GM12874 (cell line): ENCODE measurements around the gene CCDC106.

Source experiments
- CTCF ChIP-seq: IDR thresholded peaks from 2 replicates; pipeline ENCODE4 v1.5.1; 2011; ENCODE audit warnings: low read depth, mild to moderate bottlenecking, control low read depth, low read length, moderate library complexity; ENCODE audit not compliant: insufficient read depth

Gene CCDC106

GRCh38 chr19:55640577-55641425, 7.2 kb upstream of the CCDC106 start, which contains the start of gene ZNF580:
TSS of gene ZNF580 (plus strand) at chr19:55641002. CDS start at chr19:55642509, 1,507 bp downstream.
- no peak for TF ChIP-seq CTCF

DNA sequence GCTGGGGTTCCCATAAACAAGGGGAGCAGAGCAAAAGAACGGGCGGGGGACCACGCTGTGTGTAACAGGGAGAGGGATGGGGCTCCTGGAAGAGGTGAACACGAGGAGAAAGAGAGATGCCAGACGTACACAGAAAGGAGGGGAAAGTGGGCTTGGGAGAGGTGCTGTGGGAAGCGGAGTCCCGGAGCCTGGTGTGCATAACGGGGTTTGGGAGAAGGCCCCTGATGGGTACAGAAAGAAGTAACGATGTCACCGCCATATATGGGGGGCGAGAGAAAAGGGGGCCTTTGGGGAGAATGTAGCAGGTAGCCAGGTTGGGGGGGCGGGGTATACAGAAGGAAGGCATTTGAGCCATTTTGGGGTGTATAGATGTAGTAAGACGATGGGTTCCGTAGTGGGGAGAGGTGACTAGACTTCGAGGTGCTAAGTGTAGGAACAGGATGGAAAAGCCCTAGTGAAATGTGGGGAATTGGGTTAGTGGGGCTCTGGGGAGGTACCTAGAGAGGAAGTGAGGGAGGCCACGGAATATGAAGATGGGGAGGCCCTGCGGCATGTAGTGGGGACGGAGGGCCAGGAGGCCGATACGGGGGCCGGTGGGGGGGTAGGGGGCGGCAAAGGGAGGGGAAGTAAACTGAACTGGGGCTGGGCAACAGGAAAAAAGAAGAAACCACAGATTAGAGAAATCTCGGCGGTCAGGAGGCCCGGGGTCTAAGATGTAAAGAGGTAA, 6.4 kb upstream of the CCDC106 start:
- TF ChIP-seq CTCF, result no peak

- TF ChIP-seq CTCF, result no peak
Measured at GRCh38 chr19:55642153-55643002, 5.6 kb upstream of the CCDC106 start.

DNA sequence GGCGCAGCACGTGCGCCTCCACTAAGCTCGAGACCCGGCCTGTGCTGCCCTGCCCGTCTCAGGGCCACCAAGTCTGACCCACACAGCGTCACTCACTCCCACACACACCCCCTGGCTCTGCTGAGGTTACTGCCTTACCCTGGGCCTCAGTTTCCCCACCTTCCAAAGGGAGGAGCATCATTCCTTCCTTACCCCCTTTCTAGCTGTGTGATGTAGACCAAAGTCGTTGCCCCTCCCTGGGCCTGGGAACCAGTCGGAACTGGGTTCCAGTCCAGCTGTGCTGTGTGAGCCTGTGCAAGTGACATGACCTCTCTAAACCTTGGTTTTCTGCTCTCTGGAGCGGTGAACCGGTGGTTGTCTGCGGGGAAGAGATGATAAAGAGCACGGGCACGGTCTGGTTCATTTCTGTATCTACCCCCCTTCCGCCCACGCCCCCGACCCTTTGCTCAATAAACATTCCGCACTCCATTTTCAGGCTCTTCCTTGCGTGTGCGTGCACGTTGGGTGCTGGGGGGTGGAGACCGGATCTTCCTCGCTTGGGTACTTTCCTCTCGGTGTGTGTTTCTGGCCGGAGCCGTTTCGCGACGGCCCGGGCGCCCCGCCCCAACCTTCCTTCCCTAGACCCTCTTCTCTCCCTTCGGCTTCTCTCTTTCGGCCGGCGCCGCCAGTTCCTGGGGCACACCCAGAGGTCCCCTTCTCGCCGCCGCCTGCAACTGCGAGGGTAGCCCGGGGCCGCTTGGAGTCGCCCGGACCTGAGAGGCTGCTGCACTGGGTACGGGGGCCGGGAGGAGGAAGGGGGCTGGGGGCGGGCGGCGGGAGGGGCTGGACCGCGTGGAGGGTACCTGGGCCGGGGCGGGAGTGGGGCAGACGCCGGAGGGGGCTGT, 4.8 kb upstream of the CCDC106 start, which contains the start of gene ZNF581:
Gene ZNF581 (plus strand): TSS at position 647 of the 884 bp plus-strand sequence. CDS start 923 bp downstream, outside the sequence.
- TF ChIP-seq CTCF, result no peak

DNA sequence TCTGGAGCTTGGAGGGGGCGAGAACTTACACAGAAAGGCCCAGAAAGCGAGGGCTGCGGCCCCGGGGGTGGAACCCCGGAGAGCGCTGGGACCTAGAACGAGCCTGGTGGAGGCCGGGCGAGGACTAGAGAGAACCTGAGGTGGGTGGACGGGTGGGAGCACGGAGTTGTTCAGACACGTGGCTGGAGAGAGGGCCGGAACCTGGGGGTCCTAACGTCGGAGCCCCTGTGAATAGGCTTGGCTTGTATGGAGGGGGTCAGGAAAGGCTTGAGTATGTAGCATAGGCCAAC, 4.2 kb upstream of the CCDC106 start:
- TF ChIP-seq CTCF, result no peak

GRCh38 chr19:55644191-55644833, 3.7 kb upstream of the CCDC106 start:
- no peak for TF ChIP-seq CTCF
